Omental fat pad (tissue), 4 donors: ENCODE results near the gene CDC27. TPM values are rescaled to one million over a fixed set of nuclear protein-coding genes. Genes with fewer than 3 reads are reported as not detected.
"Not testable (repeated sequence)": the region's sequence is repeated elsewhere in the genome, so short reads cannot be mapped to it uniquely, and the experiment has no call there.

ENCODE experiments used
- ATAC-seq: fragments of 150-250 bp; one replicate; pipeline ENCODE4 v1.9.1; 2016; ENCODE audit warnings: mild to moderate bottlenecking, moderate library complexity; ENCODE audit not compliant: low FRiP score
- DNase-seq: peaks from one replicate; pipeline ENCODE4 v3.0.0-alpha.2; 2019; ENCODE audit warnings: low spot score
- CTCF ChIP-seq, 3 donors: fragments of 450-650 bp; IDR thresholded peaks; one replicate each; pipeline ENCODE4 v1.5.1; 2016 to 2017; ENCODE audit warnings: antibody characterized with exemption in 3 of 3, mild to moderate bottlenecking in 3 of 3, moderate library complexity in 2 of 3
- total RNA-seq, 4 donors: library from RNA; depleted of rRNA; stranded (reverse); fragments of >200 nt; gene quantifications; one replicate each; pipeline ENCODE4 v1.1.0, GENCODE V29; 2016

CDC27 gene
- total RNA-seq, 4 donors from 2014 or later = 66.1 to 95.8 (median 76.2) TPM

GRCh38 chr17:47192554-47192953 is 3.5 kb upstream of the CDC27 start:
- no peak for ATAC-seq
- TF ChIP-seq CTCF (IDR thresholded peaks at IDR 0.05) = no peak
- DNase-seq = no peak

- no peak for DNase-seq
- ATAC-seq = no peak
- TF ChIP-seq CTCF (IDR thresholded peaks at IDR 0.05) = no peak
These were observed 1.7 kb upstream of the CDC27 start for GRCh38 chr17:47190770-47191169.

- no peak for TF ChIP-seq CTCF (IDR thresholded peaks at IDR 0.05)
- no peak for ATAC-seq
- no peak for DNase-seq
These were observed 1.1 kb upstream of the CDC27 start for GRCh38 chr17:47190243-47190642.

- DNase-seq = no peak
- TF ChIP-seq CTCF (IDR thresholded peaks at IDR 0.05) = no peak
These were observed 690 bp upstream of the CDC27 start for GRCh38 chr17:47189732-47190237.

GRCh38 chr17:47188271-47188875 is 722 bp downstream of the CDC27 start:
- no peak for TF ChIP-seq CTCF (IDR thresholded peaks at IDR 0.05)
- ATAC-seq (no peak), DNase-seq (no peak)

More at GRCh38 chr17:47189732-47190237, 690 bp upstream of the CDC27 start:
- ATAC-seq = no peak

- no peak for ATAC-seq
- no peak for DNase-seq
- no peak for TF ChIP-seq CTCF (IDR thresholded peaks at IDR 0.05)
These were observed 4.4 kb downstream of the CDC27 start for GRCh38 chr17:47184681-47185080.

GRCh38 chr17:47180988-47181387 is 8.1 kb downstream of the CDC27 start:
- not testable (repeated sequence) for ATAC-seq, DNase-seq
